Memory B cell (primary cell): Measurements from ENCODE around the gene SRPX2.

ENCODE experiments used
- ATAC-seq: fragments of 150-1000 bp; cut with Tn5 transposase; 2 replicates; pipeline ENCODE4 v1.10.0; 2021; ENCODE audit warnings: low read depth, mild to moderate bottlenecking, moderate library complexity
- DNase-seq, 2 donors: peaks; one replicate each; pipeline ENCODE4 v3.0.0; 2022; ENCODE audit warnings: low spot score in 2 of 2
- H3K27ac Mint-ChIP-seq: one replicate; pipeline ENCODE4 v1.8.0; 2022; ENCODE audit warnings: mild to moderate bottlenecking, moderate library complexity, mixed read lengths
- H3K27me3 Mint-ChIP-seq: one replicate; pipeline ENCODE4 v1.8.0; 2022; ENCODE audit warnings: mixed read lengths
- H3K36me3 Mint-ChIP-seq: one replicate; pipeline ENCODE4 v1.8.0; 2022; ENCODE audit warnings: mild to moderate bottlenecking, mixed read lengths
- H3K4me1 Mint-ChIP-seq: one replicate; pipeline ENCODE4 v1.8.0; 2022; ENCODE audit warnings: mixed read lengths
- H3K4me3 Mint-ChIP-seq: one replicate; pipeline ENCODE4 v1.8.0; 2022; ENCODE audit warnings: mild to moderate bottlenecking, moderate library complexity, mixed read lengths
- H3K9me3 Mint-ChIP-seq: one replicate; pipeline ENCODE4 v1.8.0; 2022; ENCODE audit warnings: mixed read lengths

Gene SRPX2

DNA sequence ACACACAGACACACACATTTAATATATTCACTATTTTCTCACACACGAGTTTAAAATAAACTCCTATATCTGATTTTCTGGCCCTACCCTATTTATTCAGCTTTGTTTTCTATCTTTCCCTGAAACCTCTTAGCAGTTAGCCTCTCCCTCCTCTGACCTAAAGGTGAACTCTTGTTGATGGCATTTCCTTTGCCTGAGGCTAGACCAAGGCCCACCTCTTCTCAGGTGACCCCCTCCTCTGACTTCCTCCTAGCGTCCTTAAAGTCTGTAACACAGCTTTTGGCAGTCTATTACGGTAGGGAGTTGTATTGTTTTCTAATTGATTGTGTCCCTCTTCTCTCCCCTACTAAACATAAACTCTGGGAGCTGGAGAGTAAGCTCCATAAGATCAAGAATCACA lies 1.7 kb upstream of the SRPX2 start:
- Mint-ChIP-seq H3K27me3 (peaks cover 27% of the 10 kb centered on the region), H3K4me1 (peaks cover 2% of the 10 kb centered on the region), H3K27ac (no peak overlapping the region), H3K4me3 (no peak overlapping the region), H3K36me3 (no peaks in the 10 kb centered on the region), H3K9me3 (no peaks in the 10 kb centered on the region)
- DNase-seq (no peak), ATAC-seq (no peak)

DNA sequence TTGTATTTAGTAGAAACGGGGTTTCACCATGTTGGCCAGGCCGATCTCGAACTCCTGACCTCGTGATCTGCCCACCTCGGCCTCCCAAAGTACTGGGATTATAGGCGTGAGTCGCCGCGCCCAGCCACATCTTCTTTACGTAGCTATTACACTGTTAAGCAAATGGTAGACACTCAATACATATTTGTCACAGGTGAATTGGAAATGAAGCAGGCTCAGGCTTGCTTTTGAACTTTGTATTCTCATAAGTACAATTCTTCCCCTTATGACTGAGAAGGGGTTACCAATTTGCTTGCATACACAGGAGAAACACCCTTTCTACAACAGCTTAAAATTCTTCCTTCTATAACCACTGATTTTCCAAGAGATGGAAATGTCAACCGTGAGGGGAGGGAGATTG lies 787 bp upstream of the SRPX2 start:
- Mint-ChIP-seq H3K9me3 (no peaks in the 10 kb centered on the region), H3K27me3 (peaks cover 27% of the 10 kb centered on the region), H3K4me3 (no peak overlapping the region), H3K4me1 (peaks cover 2% of the 10 kb centered on the region), H3K27ac (no peak overlapping the region), H3K36me3 (no peaks in the 10 kb centered on the region)
- no peak for DNase-seq
- no peak for ATAC-seq

DNA sequence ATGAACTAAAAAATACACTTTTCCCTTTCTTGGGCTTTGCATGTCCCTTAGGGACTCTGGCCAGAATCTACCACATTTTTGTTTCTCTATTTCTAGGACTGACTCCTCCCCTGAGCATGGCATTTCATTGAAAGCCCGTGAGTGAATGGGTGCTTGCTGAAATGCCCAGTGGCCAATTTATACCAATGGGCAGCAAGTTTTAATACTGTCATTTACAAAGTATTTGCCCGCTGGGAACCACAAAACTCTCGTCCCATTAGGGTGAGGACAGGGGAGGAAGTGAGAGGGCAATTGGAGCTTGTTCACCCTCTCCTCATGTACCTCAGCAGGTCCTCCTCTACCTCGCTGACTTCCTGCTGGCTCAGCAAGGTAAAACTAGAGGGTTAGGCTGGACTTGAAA lies 1.1 kb downstream of the SRPX2 start:
- H3K4me3 Mint-ChIP-seq, result no peak overlapping the region
- DNase-seq, result no peak
- no peaks in the 10 kb centered on the region for H3K9me3 Mint-ChIP-seq
- H3K27me3 Mint-ChIP-seq, result peaks cover 21% of the 10 kb centered on the region
- H3K4me1 Mint-ChIP-seq, result peaks cover 2% of the 10 kb centered on the region
- H3K36me3 Mint-ChIP-seq, result no peaks in the 10 kb centered on the region
- H3K27ac Mint-ChIP-seq, result no peak overlapping the region
- no peak for ATAC-seq

DNA sequence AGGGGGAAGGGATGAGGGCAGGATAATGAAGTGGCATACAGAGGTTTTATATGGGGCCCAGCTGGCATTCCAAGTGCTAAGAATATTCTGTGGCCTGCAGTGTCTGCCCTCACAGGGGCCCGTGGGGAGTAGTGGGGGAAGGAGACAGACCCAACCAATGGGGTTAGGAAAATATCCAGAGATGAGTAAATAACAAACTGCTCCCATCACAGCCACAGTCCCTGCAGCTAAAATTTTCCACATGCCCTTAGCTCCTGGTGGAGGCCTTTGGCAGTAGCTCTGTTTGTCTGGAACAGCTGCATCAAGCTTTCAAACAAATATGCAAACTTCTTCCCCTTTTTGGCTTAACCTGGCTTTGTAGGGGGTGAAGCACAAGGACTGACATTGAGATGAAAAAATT lies 3.1 kb downstream of the SRPX2 start:
- Mint-ChIP-seq H3K4me3 (no peak overlapping the region), H3K4me1 (peaks cover 2% of the 10 kb centered on the region), H3K9me3 (no peaks in the 10 kb centered on the region), H3K27me3 (peaks cover 12% of the 10 kb centered on the region), H3K36me3 (no peaks in the 10 kb centered on the region), H3K27ac (no peak overlapping the region)
- ATAC-seq (no peak), DNase-seq (no peak)

DNA sequence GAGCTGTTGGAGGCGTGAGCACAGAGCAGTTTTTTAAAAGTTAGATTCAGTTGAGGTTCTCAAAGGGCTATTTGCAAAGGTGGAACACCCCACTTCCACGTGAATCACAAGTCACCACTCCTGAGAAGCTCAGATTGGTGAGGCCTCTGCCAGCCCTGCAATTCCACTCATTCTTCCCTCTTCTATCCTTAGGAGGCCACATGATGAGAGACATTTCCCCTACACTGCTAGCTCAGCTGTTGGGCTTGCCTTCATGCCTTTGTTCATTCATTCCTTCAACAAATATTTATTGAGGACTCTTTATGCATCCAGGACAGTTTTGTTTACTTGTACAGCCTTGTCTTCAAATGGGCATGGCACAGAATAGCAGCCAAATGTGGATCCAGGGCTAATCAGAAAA lies 3.7 kb downstream of the SRPX2 start:
- DNase-seq, result no peak
- no peak for ATAC-seq
- H3K27ac Mint-ChIP-seq, result no peak overlapping the region
- H3K4me1 Mint-ChIP-seq, result peaks cover 2% of the 10 kb centered on the region
- no peaks in the 10 kb centered on the region for H3K36me3 Mint-ChIP-seq
- no peaks in the 10 kb centered on the region for H3K9me3 Mint-ChIP-seq
- H3K4me3 Mint-ChIP-seq, result no peak overlapping the region
- peaks cover 9% of the 10 kb centered on the region for H3K27me3 Mint-ChIP-seq

DNA sequence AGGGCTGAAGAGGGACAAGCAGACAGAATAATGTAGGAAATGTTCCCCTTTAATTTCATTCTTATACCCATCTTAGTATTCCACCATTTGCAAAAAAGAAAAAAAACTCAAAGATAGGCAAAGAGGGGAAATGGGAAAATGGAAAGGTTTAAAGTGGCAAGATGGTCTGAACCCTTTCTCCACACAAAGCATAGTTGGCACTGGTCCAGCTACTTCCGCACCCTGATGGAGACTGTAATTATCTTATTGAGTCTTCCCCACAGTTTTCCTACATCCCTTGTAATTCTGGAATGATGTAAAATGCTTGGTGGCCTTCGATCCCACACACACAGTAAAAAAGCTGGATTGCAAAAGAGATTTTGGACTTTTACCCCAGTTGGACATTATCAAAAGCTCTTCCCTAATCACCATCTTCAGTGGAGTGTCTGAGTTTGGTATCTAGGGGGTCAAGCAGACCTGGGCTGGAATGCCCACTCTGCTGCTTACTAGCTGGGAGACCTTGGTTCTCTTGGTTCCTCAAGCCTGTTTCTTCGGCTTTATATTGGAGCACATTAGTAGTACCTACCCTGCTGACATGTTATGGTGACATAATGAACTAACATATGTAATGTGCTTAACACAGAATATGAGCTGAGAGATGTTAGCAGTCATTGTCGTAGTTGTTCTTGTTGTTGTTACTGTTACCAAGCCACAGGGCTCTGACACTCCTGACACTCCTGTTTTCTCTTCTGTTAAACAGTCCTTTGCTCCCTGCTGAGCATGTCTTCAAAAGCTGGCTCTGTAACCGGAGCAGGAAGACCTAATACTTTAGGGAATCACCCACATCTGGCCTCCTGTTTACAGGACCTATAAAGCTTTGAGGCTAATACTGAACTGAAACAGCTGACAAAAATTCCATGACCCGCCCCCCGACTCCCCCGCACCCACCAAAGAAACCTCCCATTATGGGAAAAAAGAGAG lies 4.7 kb downstream of the SRPX2 start:
- H3K36me3 Mint-ChIP-seq, result no peaks in the 10 kb centered on the region
- no peak overlapping the region for H3K4me3 Mint-ChIP-seq
- H3K27me3 Mint-ChIP-seq, result peaks cover 10% of the 10 kb centered on the region
- ATAC-seq (no peak), DNase-seq (no peak)
- H3K27ac Mint-ChIP-seq, result no peak overlapping the region
- H3K9me3 Mint-ChIP-seq, result no peaks in the 10 kb centered on the region
- peaks cover 2% of the 10 kb centered on the region for H3K4me1 Mint-ChIP-seq

DNA sequence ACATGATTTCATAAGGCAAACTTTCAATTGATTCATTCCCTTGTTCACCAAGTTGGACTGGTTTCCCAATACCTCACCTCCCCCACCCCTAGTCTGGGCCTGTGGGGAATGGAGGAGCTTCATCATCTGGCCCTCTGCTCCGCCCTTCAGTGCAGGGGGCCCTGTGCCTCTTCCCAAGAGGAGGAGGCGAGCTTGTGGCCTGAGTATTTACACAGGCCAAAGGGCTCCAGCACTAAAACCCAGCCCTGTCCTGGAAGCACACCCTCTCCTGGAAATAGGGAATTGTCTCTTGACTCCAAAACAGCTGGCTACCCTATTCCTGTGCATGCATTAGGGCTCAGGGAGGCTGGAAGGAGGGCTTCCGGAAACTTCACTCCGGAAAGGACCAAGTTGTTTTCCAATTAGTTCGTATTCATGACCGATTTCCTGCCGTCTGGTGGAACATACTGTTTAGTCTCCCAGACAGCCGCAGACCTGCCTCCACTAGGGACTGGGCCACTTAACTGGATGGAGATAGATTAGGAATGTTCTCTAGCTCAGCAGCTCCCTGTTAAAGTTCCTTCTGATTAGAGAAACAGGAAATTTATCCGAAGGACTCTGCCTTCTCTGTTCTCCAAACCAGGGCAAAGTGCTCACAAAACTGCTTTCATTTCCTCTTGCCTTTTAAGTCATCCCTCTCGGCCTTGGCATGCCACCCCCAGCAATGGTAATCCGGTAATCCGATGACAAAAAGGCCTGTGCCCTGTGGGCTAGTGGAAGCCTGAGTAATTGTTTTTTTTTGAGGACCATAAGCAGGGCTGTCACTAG lies 5.8 kb downstream of the SRPX2 start:
- ATAC-seq, result no peak
- Mint-ChIP-seq H3K4me3 (no peak overlapping the region), H3K27me3 (peaks cover 5% of the 10 kb centered on the region)

DNA sequence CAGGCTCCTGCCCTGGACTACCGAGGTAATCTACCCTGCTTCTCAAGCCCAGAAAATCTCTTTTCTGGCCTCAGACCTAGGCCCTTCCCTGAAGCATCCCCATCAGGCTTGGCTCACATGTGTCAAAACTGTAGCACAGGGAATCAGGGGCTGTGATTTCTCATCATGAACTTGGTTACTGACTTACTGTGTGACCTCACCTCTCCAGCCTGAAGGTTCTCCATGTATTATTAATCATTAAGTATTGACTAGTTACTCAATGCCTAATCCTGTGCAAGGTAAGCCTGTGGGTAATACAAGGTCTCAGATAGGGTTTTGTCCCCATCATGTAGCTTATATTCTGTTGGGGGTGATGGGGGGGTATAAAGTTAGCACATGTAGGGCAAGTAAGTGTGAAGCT lies 6.8 kb downstream of the SRPX2 start:
- no peak overlapping the region for H3K4me3 Mint-ChIP-seq
- no peak overlapping the region for H3K27ac Mint-ChIP-seq
- no peaks in the 10 kb centered on the region for H3K4me1 Mint-ChIP-seq
- no peaks in the 10 kb centered on the region for H3K9me3 Mint-ChIP-seq
- ATAC-seq (no peak), DNase-seq (no peak)
- H3K36me3 Mint-ChIP-seq, result no peaks in the 10 kb centered on the region
- peaks cover 2% of the 10 kb centered on the region for H3K27me3 Mint-ChIP-seq

More for the DNA sequence above, 5.8 kb downstream of the SRPX2 start:
- H3K4me1 Mint-ChIP-seq, result peaks cover 2% of the 10 kb centered on the region
- no peaks in the 10 kb centered on the region for H3K9me3 Mint-ChIP-seq
- no peak for DNase-seq
- H3K27ac Mint-ChIP-seq, result no peak overlapping the region
- H3K36me3 Mint-ChIP-seq, result no peaks in the 10 kb centered on the region

DNA sequence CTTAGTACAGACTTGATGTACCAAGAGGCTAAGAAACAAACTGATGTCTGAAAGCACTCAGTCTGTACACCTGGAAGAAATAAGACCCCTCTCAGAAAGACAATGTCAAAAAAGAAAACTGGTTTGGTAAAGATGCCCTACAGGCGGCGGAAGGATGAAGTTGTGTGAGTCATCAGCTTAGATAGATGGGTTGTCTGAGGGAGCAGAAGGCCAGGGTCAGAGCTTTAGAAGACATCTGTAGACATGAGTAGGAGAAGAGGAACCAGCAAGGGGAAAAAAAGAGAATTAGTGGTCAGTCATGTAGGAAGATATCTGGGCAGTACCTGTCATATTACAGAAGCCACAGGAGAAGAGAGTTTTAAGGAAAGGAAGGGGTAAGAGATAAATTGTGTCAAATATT lies 8.3 kb downstream of the SRPX2 start:
- no peaks in the 10 kb centered on the region for H3K9me3 Mint-ChIP-seq
- no peaks in the 10 kb centered on the region for H3K36me3 Mint-ChIP-seq
- ATAC-seq (no peak), DNase-seq (no peak)
- peak overlapping the region; percentile 15 for H3K27ac Mint-ChIP-seq
- no peaks in the 10 kb centered on the region for H3K4me1 Mint-ChIP-seq
- peaks cover 2% of the 10 kb centered on the region for H3K27me3 Mint-ChIP-seq
- H3K4me3 Mint-ChIP-seq, result no peak overlapping the region

DNA sequence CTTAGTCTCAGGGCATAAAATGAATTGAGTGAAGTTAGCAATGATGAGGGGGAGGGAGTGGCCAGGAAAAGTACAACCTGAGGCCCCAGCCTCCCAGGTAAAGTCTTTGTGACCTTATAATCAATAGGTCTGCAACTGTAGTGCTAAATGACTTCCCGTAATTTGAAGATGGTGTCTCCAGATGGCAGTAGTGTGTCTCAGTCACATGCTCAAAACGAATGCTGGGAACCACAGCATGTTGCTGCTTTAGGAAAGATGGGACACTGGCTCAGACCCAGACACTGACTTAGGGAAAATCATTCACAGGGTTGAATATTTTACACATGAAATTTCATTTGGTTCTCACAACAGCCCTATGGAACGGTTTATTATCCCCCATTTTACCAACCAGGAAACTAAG lies 10.3 kb downstream of the SRPX2 start:
- Mint-ChIP-seq H3K27me3 (peaks cover 6% of the 10 kb centered on the region), H3K27ac (no peak overlapping the region), H3K4me3 (no peak overlapping the region), H3K36me3 (no peaks in the 10 kb centered on the region), H3K4me1 (peaks cover 4% of the 10 kb centered on the region), H3K9me3 (no peaks in the 10 kb centered on the region)
- ATAC-seq, result no peak
- DNase-seq, result no peak

DNA sequence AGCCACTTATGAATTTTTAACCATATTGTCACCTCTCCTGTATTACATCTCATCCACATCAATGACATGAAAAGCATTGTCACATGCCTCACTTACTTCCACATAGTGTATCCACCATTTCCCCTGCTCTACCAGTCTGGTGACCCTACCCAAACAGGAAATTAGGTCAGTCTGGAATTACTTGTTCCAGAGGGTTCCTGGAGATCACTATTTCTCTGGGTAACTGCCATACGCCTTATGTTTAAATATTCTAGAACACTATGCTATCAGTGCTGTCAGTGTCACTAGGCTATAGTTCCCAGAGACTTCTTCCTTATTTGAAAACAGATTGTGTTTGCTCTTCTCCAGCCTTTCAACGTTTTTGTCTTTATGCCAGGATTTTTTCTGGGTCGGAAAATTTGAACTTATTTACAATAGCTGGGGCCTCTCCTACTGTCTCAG lies 15.0 kb downstream of the SRPX2 start:
- H3K27me3 Mint-ChIP-seq, result peaks cover 4% of the 10 kb centered on the region
- ATAC-seq (no peak), DNase-seq (no peak)
- no peaks in the 10 kb centered on the region for H3K36me3 Mint-ChIP-seq
- H3K4me1 Mint-ChIP-seq, result peaks cover 4% of the 10 kb centered on the region
- H3K4me3 Mint-ChIP-seq, result no peak overlapping the region
- H3K9me3 Mint-ChIP-seq, result no peaks in the 10 kb centered on the region
- no peak overlapping the region for H3K27ac Mint-ChIP-seq

DNA sequence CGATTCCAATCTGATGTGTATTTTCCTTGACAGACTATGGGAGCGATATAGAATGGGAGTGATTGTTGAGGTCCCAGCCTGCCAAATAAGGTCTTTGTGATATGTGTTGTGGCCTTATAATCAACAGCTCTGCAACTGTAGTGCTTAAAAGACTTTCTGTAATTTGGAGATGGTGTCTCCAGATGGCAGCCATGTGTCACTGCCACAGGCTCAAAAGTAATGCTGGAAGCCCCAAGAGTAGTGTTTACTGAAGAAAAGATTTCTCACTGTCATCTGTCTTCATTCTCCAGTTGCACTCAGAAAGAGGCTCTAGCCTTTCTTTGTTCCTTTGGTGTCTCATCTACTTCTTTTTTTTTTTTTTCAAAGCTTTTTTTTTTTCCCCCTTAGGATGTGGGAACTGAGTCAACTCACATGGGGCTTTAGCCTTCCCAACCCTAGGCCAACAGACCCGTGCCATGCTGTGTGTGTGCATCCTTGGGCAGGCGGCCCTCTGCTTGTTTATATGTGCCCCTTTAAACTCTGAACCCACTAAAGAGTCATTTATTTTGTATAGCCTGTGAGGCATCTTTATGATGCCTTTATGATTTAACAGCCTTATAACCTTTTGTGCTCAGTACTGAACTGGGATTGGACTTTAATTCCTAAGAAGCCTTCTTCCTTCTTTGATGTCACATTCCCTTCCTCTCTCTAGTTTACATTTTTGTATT lies 15.6 kb downstream of the SRPX2 start:
- Mint-ChIP-seq H3K27ac (no peak overlapping the region), H3K4me3 (no peak overlapping the region), H3K4me1 (peaks cover 4% of the 10 kb centered on the region), H3K36me3 (no peaks in the 10 kb centered on the region), H3K9me3 (no peaks in the 10 kb centered on the region), H3K27me3 (peaks cover 4% of the 10 kb centered on the region)
- ATAC-seq (no peak), DNase-seq (no peak)

DNA sequence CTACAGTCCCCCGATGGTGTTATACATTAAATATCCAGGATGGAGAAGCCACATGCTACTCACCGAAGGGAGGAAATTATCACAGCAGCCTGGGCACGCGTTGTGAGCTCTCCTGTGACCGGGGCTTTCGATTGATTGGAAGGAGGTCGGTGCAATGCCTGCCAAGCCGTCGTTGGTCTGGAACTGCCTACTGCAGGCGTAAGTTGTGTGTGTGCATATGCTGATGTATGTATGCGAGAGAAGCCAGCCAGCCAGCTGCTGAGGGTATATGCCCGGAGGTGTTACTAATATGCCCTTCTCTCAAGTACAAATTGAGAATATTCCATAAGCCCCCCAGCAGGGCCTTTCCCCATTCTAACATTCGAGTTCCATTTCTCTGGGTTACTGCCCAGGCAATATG lies 18.2 kb downstream of the SRPX2 start:
- Mint-ChIP-seq H3K27me3 (peaks cover 8% of the 10 kb centered on the region), H3K9me3 (no peaks in the 10 kb centered on the region), H3K4me3 (no peak overlapping the region), H3K36me3 (no peaks in the 10 kb centered on the region), H3K4me1 (peaks cover 4% of the 10 kb centered on the region), H3K27ac (no peak overlapping the region)
- DNase-seq (no peak), ATAC-seq (no peak)

DNA sequence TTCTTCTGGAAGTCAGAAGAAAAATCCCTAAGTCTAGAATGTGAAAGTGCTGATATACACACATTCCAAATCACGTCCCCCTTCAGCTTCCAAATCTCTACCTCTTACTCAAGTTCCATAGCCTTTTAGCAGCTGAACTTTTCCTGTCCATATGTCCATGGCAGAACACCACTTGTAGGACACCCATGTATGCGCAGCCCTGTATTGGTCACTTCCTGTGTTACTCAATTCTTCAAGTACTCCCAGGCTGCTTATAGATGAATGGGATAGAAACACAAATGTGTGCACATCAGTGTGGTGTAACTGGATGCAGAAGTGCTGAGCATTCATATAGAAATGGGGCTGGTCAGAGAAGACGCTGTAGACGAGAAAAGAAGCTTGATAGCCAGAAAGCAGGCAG lies 18.8 kb downstream of the SRPX2 start:
- H3K27ac Mint-ChIP-seq, result no peak overlapping the region
- no peaks in the 10 kb centered on the region for H3K9me3 Mint-ChIP-seq
- H3K27me3 Mint-ChIP-seq, result peaks cover 9% of the 10 kb centered on the region
- no peaks in the 10 kb centered on the region for H3K36me3 Mint-ChIP-seq
- H3K4me1 Mint-ChIP-seq, result peaks cover 4% of the 10 kb centered on the region
- H3K4me3 Mint-ChIP-seq, result no peak overlapping the region
- no peak for ATAC-seq
- DNase-seq, result no peak
